Osteoblast (primary cell): ENCODE data around the gene HBP1. TPM values are rescaled to one million over a fixed set of nuclear protein-coding genes. Genes with fewer than 3 reads are reported as not detected.

Experiments used
- DNase-seq: peaks from one replicate; pipeline ENCODE4 v3.0.0; 2011; ENCODE audit warnings: low spot score, mixed read lengths; ENCODE audit not compliant: insufficient read length; ENCODE audit errors: missing footprints
- H2AFZ ChIP-seq: 2 replicates; pipeline ENCODE4 v1.6.0; 2011; ENCODE audit warnings: mild to moderate bottlenecking, low read length
- H3K27ac ChIP-seq: 2 replicates; pipeline ENCODE4 v1.5.1; 2011; ENCODE audit warnings: mild to moderate bottlenecking, low read depth, low read length, moderate library complexity
- H3K27me3 ChIP-seq: 2 replicates; pipeline ENCODE4 v1.6.0; 2012; ENCODE audit warnings: mild to moderate bottlenecking, control low read depth, inconsistent platforms, low read length, moderate library complexity; ENCODE audit not compliant: insufficient read depth
- H3K36me3 ChIP-seq: 2 replicates; pipeline ENCODE4 v1.5.1; 2011; ENCODE audit warnings: mild to moderate bottlenecking, low read length, control low read depth, moderate library complexity; ENCODE audit not compliant: insufficient read depth
- H3K4me1 ChIP-seq: 2 replicates; pipeline ENCODE4 v1.5.1; 2011; ENCODE audit warnings: mild to moderate bottlenecking, low read length, control low read depth, moderate library complexity; ENCODE audit not compliant: insufficient read depth
- H3K4me2 ChIP-seq: 2 replicates; pipeline ENCODE4 v1.6.0; 2011; ENCODE audit warnings: mild to moderate bottlenecking, low read length; ENCODE audit not compliant: insufficient read depth
- H3K4me3 ChIP-seq: fragments of 200-600 bp; sonication (generic); 3 replicates; pipeline ENCODE4 v1.5.1; 2012; ENCODE audit warnings: mild to moderate bottlenecking, low read length, inconsistent platforms; ENCODE audit not compliant: insufficient read depth
- H3K79me2 ChIP-seq: 2 replicates; pipeline ENCODE4 v1.6.0; 2012; ENCODE audit warnings: mild to moderate bottlenecking, low read length, control low read depth, inconsistent platforms; ENCODE audit not compliant: insufficient read depth
- H3K9me3 ChIP-seq: 2 replicates; pipeline ENCODE4 v1.5.1; 2011; ENCODE audit warnings: low read depth, low read length, control low read depth
- H4K20me1 ChIP-seq: 2 replicates; pipeline ENCODE4 v1.6.0; 2012; ENCODE audit warnings: mild to moderate bottlenecking, low read length, control low read depth; ENCODE audit not compliant: insufficient read depth
- total RNA-seq: library from RNA; depleted of rRNA; stranded (reverse); fragments of >200 nt; gene quantifications from 2 replicates; pipeline ENCODE4 v1.2.3, GENCODE V29; 2012
- TF ChIP-seq, protein P1 (sequence below): IDR thresholded peaks from 2 replicates; pipeline ENCODE4 v1.5.1; 2011; ENCODE audit warnings: mild to moderate bottlenecking, low read depth, low read length, moderate library complexity; ENCODE audit errors: extremely low read depth

Gene HBP1
- total RNA-seq, 1 donor = 175 TPM

DNA sequence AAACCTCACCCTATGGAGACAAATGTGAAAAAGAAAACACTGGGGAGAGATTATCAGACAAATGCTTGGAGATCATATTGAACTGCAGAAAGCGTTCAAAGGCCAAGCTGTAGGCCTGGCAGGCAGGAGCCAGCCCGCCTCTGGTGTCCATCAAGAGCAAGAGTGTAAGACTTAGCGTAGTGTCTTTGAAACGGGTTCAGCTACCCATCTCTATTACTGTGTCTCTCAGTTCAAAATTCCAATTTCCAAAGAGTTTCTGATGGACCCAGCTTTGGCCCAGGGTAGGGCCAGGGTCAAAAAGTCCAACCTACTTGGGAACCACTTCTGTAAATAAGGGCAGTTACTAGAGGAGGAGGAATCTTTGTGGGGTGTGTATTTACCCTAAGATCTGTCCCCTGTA lies 45.4 kb upstream of the HBP1 start:
- no peaks in the 10 kb centered on the region for H4K20me1 ChIP-seq

DNA sequence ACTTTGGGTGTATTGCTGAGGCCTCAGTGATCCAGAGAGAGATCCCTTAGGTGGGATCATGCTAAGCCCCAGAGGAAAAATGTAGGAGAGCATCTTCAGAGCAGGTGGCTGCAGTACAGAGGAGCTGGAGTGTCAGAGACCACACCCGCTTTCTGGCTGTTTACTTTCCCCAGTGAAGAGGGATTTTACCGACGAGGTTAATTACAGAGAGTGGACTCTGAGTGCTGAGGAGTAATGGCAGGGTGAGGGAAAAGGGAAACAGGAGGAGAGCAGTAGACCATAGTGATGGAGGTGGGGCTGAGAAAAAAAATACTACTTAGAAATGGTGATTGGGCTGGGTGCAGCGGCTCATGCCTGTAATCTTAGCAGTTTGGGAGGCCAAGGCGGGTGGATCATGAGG lies 43.3 kb upstream of the HBP1 start:
- Histone ChIP-seq H3K4me1 (no peaks in the 10 kb centered on the region), H3K36me3 (no peaks in the 10 kb centered on the region), H3K79me2 (no peaks in the 10 kb centered on the region), H2AFZ (no peak overlapping the region), H4K20me1 (no peaks in the 10 kb centered on the region), H3K27ac (no peak overlapping the region), H3K4me2 (no peak overlapping the region), H3K9me3 (no peaks in the 10 kb centered on the region), H3K4me3 (no peak overlapping the region), H3K27me3 (no peaks in the 10 kb centered on the region)
- TF ChIP-seq, protein P1, sequence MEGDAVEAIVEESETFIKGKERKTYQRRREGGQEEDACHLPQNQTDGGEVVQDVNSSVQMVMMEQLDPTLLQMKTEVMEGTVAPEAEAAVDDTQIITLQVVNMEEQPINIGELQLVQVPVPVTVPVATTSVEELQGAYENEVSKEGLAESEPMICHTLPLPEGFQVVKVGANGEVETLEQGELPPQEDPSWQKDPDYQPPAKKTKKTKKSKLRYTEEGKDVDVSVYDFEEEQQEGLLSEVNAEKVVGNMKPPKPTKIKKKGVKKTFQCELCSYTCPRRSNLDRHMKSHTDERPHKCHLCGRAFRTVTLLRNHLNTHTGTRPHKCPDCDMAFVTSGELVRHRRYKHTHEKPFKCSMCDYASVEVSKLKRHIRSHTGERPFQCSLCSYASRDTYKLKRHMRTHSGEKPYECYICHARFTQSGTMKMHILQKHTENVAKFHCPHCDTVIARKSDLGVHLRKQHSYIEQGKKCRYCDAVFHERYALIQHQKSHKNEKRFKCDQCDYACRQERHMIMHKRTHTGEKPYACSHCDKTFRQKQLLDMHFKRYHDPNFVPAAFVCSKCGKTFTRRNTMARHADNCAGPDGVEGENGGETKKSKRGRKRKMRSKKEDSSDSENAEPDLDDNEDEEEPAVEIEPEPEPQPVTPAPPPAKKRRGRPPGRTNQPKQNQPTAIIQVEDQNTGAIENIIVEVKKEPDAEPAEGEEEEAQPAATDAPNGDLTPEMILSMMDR = no peak
- no peak for DNase-seq

More for the DNA sequence above, 45.4 kb upstream of the HBP1 start:
- Histone ChIP-seq H2AFZ (no peak overlapping the region), H3K36me3 (no peaks in the 10 kb centered on the region), H3K27me3 (no peaks in the 10 kb centered on the region), H3K4me1 (peaks cover 2% of the 10 kb centered on the region), H3K79me2 (no peaks in the 10 kb centered on the region), H3K4me2 (no peak overlapping the region), H3K27ac (no peak overlapping the region), H3K9me3 (no peaks in the 10 kb centered on the region), H3K4me3 (no peak overlapping the region)
- TF ChIP-seq, protein P1 = no peak
- no peak for DNase-seq

DNA sequence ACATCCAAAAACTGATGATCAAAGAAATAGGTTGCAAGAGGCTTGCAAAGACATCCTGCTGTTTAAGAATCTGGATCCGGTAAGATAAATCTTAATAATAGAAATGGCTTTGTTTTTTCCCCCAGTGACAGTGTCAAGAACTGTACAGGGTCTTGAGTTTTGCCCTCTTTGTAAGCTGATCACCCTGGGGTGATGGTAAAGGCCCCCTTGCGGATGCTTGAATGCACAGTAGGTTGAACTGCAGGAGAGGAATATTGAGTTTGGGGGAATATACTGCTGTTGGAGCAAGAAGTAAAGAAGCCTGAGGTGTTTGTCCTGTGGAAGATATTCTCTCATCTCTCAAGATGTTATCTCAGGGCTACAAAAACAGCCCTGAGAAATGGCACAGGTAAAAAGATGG lies 40.6 kb upstream of the HBP1 start:
- DNase-seq = no peak
- TF ChIP-seq, protein P1 = no peak
- no peaks in the 10 kb centered on the region for H3K9me3 ChIP-seq
- no peak overlapping the region for H3K4me2 ChIP-seq
- no peaks in the 10 kb centered on the region for H3K36me3 ChIP-seq
- H3K4me1 ChIP-seq = no peaks in the 10 kb centered on the region
- no peaks in the 10 kb centered on the region for H3K79me2 ChIP-seq
- H3K27me3 ChIP-seq = no peaks in the 10 kb centered on the region
- no peak overlapping the region for H2AFZ ChIP-seq
- no peaks in the 10 kb centered on the region for H4K20me1 ChIP-seq
- H3K27ac ChIP-seq = no peak overlapping the region
- no peak overlapping the region for H3K4me3 ChIP-seq

DNA sequence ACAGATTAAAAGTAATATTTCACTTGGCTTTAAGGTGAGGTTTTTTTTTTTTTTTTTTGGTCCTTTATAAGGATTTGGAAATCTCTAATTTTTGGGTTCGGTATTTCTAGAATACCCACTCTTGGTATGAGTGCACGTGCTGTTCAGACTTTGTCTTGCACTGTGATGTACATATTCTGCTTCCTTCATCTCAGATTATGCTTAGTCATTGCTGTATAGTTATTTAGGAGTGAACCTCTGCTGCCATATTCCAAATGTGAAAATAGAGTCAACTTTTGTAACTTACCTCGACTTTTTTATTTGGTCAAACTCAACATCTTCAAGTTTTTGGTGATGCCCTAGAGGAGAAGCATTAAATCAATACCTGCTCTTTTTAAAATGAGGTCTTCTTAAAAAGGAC lies 40.1 kb upstream of the HBP1 start:
- H4K20me1 ChIP-seq = no peaks in the 10 kb centered on the region
- H3K27me3 ChIP-seq = no peaks in the 10 kb centered on the region
- H3K9me3 ChIP-seq = no peaks in the 10 kb centered on the region
- no peak overlapping the region for H2AFZ ChIP-seq
- H3K79me2 ChIP-seq = no peaks in the 10 kb centered on the region
- H3K4me2 ChIP-seq = no peak overlapping the region
- H3K4me1 ChIP-seq = no peaks in the 10 kb centered on the region
- no peak for DNase-seq
- TF ChIP-seq, protein P1 = no peak
- no peak overlapping the region for H3K27ac ChIP-seq
- H3K4me3 ChIP-seq = no peak overlapping the region
- no peaks in the 10 kb centered on the region for H3K36me3 ChIP-seq
